GM19328 (cell line): ENCODE data around the gene UGT3A1.
"Not testable (repeated sequence)": the region's sequence is repeated elsewhere in the genome, so short reads cannot be mapped to it uniquely, and the experiment has no call there.

ENCODE experiments used
- ATAC-seq: cut with Tn5 transposase; IDR thresholded peaks from one replicate; pipeline ENCODE4 v1.9.1; 2021; ENCODE audit warnings: mild to moderate bottlenecking, moderate library complexity; ENCODE audit not compliant: unreplicated experiment

The UGT3A1 gene

DNA sequence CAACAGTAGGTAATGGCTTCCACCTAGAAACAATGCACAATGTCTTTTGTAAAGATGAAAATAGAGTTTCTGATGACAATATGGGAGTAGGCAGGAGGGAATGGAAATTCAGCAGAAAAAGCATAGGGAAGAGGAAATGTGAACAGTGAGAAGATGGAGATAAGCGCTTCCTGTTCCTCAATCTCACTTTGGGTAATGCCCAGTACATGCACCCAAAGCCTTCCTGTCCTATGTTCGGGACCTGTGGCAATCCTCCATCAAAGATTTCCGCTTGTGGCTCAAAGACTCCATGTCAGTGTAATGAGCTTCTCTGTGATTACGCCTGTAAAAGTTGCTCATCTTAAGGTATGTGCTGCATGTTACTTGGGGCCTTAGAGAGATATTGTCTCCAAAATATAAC, 2.7 kb downstream of the UGT3A1 start:
- ATAC-seq: no peak

DNA sequence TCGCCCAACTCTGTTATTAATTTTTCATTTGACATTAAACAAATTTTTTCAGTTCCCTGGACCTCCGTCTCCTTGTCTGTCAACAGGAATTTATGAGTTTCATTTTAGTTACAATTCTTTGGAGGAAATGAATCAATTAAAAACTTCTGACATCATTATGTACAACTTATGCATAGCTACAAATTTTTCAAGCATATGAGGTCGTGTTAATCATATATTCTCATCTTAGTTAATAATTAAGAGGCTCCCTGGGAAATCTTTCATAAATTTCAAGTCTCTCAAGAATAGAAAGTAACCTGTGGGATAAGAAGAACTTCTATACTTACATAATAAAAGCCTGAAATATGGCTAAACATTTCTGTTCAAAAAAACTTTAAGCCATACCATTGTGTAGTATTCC, 3.4 kb downstream of the UGT3A1 start:
- ATAC-seq: no peak

DNA sequence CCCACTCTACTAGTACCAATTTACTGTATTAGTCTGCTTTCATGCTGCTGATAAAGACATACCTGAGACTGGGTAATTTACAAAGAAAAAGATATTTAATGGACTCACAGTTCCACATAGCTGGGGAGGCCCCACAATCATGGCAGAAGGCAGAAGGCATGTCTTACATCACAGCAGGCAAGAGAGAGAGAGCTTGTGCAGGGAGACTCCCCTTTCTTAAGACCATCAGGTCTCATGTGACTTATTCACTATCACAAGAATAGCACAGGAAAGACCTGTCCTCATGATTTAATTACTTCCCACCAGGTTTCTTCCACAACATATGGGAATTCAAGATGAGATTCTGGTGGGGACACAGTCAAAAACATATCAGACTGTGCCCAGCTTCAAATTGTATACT, 11.5 kb downstream of the UGT3A1 start:
- no peak for ATAC-seq

DNA sequence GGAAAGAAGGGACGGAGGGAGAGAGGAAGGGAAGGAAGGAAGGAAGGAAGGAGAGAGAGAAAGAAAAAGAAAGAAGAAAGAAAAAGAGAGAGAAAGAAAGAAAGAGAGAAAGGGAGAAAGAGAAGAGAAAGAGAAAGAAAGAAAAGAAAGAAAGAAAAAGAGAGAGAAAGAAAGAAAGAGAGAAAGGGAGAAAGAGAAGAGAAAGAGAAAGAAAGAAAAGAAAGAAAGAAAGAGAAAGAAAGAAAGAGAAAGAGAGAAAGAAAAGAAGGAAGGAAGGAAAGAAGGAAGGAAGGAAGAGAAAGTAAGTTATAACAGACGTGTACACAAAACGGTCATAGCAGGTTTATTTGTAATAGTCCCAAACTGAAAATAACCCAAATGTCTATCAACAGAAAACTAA, 14.3 kb downstream of the UGT3A1 start:
- not testable (repeated sequence) for ATAC-seq

DNA sequence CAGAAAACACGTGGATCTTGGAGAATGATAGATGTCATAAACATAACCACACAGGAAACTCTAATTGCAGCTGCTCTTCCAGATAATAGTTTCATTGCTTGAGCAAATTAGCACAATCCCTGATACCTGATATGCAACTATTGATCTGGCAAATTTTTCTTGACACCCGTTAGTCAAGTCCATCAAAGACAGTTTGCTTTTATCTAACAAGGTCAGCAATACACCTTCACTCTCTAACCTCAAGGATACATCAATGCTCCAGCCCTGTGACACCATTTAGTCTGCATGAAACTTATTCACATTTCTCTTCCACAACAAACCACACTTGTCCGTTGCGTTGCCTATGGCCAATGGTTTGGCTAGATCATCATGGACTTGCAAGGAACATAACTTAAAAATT, 16.6 kb downstream of the UGT3A1 start:
- ATAC-seq: no peak

DNA sequence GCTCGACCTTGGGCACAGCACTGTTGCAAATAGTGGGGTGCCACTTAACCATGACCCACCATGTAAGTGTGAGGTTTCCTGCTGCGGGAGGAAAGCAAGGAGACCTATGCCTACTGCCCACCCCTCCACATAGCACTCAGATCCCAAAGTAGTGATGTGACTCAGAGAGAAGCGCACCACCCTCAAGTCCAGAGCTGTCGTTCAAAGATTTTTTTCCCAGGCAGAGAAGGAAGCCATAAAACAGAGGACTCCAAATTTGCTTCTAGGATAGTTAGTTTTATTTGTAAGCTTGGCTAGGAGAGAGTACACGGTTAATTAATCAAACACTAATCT, 19.3 kb downstream of the UGT3A1 start:
- ATAC-seq: no peak

DNA sequence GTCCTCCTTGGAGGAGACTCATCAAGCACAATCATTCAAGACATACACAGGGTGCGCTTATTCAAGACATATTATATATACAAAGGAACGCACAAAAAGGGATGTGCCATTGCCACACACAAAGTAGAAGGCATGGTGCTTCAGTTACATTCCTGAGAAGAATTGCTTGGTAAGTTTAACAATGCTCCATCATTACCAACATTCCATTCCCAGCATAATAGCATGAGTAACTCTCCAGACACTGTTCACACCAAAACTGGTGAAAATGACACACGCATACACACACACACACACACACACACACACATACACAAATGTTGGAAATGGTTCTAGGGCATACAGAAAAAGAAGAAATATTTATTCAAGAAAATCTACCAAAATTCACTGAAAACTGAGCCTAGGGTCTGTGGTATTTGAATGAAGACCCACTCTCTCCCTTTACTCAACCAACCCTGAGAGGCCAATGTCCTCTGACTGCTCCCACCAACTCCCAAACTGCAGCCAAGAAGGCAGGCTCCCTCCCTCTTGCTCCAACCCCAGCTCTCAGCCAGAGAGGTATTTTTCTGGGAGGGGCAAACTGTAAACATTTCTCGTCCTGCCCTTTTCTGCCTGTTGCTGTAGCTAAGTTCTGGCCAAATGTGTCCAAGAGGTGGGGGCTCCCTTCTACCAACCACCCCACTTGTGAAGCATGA, 19.9 kb downstream of the UGT3A1 start:
- ATAC-seq: no peak

DNA sequence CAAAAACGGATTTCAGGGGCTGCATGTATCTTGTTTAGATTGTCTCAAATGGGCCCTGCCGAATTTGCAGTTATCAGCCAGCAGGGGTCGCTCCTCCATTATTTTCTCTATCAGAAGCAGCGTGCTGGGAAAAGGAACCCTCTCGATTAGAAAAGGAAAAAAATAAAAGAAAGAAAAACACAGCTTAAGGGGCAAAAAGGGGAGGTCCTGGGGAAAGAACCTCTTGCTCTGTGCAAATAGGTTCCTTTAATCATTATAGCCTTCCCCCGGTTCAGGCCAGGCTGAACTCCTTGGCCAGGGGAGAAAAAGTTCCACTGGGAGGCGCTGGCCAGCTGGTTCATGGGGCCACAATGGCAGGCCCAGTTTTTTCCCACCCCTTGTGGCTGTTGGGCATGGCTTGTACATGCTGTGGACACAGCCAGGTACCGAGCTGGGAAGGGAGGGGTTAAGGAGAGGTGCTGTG, 27.8 kb downstream of the UGT3A1 start:
- no peak for ATAC-seq

DNA sequence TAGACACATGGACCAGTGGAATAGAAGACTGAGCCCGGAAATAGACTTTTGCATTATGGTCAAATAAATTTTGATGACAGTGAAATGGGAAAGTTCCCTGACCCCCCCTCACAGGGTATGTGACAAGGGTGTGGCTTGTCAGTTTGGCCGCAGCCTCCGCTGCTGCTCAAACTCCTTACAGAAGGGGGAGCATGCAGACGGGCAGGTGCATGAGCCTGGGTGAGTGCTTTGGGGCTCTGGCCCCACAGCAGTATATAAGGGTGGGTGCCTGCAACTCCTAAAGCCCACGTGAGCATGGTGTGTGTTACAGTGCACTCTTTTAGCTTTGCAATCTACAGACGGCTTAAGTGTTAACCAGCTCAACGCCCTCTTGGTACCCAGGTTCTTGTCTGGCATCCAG, 30.9 kb downstream of the UGT3A1 start:
- ATAC-seq: no peak

DNA sequence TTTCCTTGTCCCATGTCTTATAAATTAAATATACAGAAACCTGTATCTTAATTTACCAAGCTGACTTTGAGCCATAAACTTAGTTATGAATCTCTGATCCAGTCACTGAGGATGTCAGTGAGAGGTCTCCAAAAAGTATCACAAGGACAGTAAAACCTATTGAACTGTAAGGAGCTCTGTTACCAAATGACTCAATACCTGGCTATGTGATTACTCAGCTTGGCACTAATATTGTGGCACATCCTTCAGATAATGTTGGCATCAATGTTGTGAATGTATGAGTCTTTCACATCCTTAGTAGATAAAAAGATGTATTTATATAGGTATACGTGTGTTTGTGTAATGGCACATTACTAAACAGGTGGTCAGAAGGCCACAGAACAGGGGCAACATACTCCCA, 34.8 kb downstream of the UGT3A1 start:
- no peak for ATAC-seq

DNA sequence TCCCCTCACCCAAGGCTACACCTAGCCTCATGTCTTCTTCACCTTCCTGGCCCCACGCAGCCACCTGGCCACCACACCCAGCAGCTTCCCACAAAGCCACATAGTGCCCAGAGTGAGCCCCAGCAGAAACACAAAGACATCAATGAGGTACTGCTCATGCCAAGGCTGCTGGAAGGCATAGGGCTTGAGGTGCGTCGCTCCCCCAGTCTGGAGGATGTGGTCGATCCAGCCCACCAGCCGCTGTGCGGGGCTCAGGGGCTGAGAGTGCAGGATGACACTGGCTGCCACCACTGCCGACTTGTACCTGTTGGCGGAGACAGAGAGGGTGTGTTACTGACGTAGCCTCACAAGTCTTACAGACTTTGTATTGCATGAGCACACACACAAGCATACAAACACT, 37.0 kb downstream of the UGT3A1 start:
- ATAC-seq: no peak

DNA sequence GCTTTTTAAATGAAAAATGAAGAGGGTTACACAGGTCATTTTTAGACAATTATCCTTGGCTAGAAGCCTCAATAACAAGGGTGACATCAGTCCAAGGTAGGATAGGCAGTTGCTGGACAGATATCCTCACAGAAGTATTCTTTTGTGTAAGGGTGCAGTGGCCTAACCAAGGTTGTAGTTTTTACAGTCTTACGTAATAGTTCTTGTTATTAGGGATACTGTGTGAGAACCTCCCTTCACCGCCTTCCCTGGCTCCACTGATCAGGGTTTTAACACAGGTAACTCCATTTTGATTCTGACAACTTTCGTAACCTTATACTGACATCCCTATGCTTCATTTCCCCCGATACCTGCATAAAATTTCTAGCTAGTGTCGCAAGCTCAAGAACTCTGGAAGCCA, 44.1 kb downstream of the UGT3A1 start:
- ATAC-seq: no peak

DNA sequence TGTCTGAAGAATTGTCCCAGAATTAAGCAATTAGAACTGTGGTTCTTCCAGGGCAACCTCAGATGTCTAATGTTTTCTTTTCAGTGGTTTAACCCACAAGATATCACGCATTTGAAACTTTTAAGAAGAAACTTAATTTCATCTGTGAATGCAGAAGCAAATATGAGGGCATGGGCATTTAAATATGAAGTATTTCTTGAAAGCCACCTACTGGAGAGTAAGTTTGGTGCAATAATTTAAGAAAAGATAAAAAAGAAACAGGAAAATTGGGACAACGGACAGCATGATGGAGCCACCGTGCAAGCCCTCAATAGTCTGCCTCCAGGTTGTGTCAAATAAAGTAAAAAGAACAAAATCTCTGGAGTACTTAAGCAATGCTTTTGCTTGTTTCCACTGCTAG, 51.6 kb downstream of the UGT3A1 start:
- no peak for ATAC-seq

DNA sequence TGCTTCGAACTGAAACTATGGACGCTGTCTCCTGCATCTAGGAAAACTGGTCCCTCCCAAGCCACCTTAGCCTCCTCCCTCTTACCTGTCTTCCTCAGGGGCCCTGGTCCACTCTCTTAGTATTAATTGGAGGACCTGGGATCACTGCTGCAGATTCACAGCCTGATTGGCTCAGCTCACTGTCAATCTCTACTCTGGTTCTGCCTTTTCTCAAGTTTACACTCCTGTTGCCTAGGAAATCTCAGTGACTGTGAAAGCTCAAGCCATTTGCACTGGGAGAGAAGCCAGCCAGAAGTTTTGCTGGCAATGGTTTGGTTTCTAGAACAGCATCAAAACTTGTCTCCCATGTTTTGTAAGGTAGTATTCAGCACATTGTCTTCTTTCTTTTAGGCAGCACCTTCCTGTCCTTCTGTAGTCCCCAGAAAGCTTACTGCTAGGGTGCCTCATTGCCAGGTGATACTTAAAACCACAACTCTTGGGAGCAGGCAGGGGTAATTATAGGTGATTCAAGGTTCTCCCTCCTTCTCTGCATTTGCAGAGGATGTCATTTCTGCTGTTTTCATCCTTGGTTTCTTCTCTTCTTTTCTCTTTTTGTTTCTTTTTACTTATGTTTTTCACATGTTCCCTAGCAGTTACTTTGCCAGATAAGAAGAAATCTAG, 52.5 kb downstream of the UGT3A1 start, which contains the start of gene CAPSL:
Gene CAPSL, minus strand, starts transcription at position 55 of the 660 bp plus-strand sequence. CDS start 17,502 bp downstream, outside the sequence.
- ATAC-seq: no peak

DNA sequence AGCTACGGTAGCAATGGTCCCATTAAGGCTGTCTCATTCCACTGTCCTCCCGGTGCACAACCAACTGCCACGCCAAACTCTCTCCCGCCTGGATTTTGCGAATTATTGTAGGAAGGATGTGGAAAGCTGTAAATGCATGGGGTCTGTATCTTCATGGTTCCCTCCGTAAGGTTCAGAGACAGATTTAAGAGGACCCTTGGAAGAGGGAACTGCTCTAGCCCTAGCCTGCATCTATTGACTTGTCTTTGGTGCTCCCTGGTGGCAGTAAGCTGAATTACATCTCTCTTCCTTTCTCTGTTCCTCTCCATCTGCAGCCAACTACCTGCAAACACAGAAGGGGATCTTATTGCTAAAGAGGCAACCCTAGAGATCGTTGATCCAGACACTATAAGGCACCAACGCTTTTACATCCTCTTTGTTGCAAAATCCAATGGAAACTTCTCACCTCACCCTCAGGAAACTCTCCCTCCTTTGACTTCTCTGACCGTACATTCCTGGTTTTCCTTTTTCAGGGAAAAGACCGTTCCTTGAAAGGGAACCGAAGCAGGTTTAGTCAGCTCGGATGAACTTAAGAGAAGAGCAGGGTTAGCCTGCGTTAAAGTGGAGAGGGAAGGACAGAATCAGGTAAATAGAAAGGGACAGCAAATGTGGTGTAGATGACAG, 64.7 kb downstream of the UGT3A1 start:
- peak; percentile 49 for ATAC-seq

DNA sequence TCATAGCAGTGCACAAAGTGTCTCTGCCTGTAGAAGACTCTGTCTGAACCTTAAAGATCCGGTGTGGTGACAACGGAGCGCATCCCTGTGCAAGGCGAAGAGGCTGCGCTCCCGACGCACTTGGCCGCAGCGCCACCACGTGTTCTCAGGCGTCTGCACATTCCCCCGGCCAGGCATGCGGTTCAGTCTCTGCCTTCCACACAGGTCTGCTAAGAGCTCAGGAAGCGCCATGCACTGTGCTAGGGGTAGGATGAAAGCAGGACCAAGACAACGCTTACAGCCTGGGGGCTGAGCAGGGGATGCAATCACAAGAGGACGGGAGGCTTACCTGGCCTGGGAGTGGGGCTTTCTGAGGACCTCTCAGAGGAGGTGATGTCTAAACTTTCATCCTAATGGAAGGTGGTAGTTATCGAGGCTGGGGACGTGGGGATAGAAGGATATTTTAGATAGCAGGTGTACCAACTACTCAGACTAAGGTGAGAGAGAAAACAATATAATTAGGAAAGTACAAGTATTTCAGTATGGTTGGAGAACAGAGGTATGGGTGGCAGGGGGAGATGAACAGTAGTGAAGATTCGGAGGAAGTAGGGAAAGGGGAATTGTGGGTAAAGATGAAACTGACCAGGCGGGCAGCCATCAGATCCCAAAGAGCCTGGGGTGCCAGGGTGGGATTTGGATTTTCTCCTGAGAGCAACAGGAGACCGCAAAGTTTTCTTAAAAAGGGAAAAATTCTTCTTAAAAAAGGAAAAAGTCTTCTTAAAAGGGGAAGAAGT, 66.1 kb downstream of the UGT3A1 start:
- ATAC-seq: peak; percentile 77

DNA sequence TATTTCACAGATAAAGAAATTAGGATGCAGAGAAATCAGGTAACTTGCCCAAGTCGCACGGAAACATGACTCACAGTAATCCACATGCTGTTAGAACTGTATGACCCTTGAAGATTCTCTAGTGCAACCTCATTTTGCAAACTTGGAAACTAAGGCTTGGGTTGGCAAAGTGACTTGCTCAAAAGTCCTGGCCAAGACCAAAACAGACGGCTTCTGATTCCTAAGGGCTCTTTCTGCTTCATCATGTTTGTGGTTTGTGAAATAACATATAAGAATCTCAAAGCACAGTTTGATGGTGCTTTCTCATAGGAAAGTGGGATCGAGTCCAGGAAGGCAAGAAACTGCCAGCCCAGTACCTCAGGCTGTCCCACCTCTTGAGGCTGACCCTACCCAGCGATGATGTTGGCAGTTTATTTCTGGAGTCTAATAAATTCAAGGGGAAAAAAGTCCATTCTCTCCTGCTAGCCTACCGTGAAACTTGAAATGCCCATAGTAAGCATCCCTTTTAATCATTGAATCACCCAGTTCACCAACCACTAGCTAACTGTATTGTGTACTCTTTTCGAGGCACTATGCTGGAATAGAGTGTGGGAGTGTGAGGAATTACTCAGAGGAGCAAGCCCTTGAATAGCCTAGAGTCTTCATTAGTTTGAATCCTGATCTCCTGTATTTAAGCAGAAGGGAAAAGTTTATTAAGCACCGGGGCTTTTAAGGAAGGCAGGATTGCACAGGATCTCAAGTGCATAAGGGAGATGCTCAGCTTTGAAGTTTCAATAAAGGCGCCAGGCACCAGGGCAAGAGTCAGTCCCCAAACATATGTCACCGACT, 66.9 kb downstream of the UGT3A1 start:
- ATAC-seq: no peak

DNA sequence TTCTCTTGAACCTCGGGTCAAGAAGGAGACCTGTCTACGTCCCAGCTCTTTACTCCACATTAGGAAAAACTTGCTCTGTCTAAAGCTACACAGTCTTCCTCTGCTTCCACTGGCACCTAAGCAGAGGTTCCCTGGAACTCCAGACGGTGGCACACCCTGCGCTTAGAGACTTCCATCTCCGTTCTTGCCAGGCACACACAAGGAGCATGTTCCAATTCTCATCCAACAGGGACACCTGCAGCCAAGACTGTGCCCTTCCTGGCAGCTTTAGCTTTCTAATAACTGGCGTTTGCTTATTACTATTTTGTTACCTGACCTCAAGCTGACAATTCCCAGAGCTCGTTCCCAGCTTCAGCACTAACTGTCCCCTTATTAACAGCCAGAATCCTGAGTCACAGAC, 68.7 kb downstream of the UGT3A1 start:
- ATAC-seq: no peak

DNA sequence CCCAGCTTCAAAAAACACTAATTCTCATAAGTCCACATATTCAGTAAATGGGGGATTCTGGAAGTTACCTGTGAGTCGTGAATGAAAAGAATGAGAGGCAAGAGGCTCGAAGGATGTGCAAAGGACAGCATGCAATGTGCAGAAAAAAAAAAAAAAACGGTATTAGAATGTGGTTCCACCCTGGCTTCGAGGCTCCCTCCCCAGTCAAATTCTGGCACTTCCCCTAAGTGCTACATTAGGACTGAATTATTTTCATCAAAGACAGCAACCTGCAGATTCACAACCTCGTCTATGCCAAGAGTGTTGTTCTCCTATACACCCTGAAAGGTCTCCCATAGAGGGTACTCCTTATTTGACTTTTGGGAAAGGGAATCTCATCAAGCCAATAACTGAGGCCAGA, 69.3 kb downstream of the UGT3A1 start:
- ATAC-seq: no peak

DNA sequence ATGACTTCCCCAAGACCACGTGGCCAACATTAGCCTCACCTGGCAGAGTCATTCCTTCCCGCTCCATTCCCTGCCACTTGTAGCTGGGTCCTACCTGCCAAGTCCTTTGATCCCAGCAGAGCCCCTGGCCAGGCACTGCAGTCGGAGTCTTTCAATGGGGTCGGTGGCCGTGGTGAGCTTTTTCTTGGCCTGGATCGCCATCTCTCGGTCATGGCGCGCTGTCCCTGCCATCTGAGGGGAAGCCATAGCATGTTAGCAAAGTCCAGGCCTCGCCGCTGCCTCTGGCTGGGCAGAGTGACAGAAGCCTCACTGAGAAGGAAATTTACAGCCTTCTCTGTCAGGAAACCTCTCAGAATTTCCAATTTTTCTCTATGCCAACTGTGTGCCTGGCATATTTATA, 70.3 kb downstream of the UGT3A1 start:
- ATAC-seq: no peak

DNA sequence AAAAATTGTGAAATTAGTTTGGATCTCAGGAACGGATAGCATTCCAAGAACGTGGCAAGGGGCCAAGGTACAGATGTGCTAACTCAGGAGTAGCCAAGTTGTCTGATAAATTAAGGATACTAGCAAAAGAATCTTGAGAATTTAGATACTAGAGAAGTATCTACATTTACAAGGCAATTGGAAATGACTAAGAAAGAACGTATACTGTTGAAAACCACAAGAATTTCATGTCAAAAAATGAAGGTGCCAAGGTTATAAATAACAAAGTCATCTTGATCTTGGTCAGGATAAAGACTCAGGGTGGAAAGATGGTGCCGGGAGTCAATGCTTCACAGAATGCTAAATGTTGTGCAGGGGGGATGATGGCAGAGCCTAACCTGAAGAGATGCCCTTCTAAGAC, 72.0 kb downstream of the UGT3A1 start:
- ATAC-seq: no peak
